Stimulated activated CD4-positive, alpha-beta T cell treated with anti-CD3 and anti-CD28 coated beads, Interleukin-12 subunit alpha, Interleukin-12 subunit beta, amount 100 ng/mL, for 48 hours (primary cell): ENCODE data around the gene KLHL42.
"Not testable (repeated sequence)": the region's sequence is repeated elsewhere in the genome, so short reads cannot be mapped to it uniquely, and the experiment has no call there.

Source experiments
- DNase-seq, 3 donors: peaks; one replicate each; pipeline ENCODE4 v3.0.0-alpha.2; 2020; ENCODE audit warnings: low read depth in 2 of 3, low spot score in 1 of 3

The KLHL42 gene

DNA sequence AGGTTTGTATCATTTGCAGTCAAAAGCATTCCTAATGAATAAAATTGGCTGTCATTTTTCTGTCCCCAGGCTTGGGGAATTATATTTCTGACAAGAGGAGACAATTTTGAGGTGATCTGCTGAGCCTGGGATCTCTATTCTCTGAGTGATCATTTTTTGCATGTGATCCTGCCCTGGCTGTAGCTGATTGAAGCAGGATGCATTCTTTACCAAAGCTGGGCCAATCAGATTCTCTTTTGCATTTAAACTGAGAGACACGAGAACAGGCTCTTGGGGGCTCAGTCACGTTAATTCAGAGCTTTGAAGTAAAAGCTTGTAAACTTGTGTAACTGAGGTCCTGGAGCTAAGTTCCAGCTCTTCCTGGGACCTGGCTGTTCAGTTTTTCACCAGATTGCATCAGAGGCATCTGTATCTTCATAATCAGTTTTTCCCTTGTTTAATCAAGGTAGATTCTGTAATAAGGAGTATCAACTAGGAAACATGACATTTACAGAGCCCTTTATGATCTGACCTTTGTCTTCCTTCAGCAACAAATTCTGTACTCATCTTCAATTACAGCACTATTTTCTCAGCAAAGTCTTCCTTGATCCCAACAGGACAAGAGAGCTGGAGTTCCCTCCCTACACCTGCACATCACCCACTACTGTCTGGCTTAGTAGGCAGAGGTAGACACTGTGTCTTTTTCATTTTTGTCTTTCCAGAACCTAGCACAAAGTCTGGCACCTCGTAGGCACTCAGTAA, 35.0 kb downstream of the KLHL42 start:
- no peak for DNase-seq

DNA sequence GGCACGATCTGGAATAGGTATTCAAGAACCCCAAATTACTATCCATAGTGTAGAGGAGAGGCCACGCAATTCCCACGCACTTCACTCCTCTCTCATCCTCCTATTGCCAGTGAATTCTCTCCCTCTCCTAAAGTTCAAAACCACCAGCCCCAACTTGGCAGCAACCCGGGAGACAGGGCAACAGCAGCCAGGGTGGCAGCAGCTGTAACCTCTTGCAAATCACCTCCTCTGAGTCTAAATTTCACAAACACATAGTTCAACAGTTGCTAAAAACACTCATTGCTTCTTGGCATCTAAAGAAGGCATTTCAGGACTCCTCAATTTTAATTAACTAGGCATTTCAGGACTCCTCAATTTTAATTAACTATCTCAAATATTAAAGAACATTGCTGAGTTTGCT, 37.7 kb downstream of the KLHL42 start:
- DNase-seq = no peak

DNA sequence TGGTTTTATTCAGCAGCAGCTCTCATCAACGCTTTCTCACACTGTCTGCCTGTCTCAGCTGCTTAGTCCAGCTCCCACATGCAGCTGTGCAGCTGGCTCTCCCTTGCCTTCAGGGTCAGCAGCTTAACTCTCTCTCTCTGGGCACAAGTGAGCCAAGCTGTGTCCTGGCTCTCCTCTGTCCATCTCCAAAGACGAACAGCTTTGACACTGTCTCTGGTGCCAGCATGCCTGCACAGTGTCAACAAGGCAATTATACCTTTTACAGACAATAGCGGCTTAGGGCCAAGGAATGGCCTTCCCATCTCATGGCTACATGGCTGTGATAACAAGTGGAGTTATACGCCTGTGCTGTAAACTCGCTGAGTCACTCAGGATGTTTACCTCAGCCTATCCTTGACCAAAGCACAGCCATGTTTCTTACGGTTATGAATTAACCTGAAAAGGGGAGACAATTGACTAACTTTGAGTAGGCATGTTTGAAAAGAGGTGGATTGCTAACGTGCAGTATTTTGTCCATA, 38.4 kb downstream of the KLHL42 start:
- DNase-seq = no peak

DNA sequence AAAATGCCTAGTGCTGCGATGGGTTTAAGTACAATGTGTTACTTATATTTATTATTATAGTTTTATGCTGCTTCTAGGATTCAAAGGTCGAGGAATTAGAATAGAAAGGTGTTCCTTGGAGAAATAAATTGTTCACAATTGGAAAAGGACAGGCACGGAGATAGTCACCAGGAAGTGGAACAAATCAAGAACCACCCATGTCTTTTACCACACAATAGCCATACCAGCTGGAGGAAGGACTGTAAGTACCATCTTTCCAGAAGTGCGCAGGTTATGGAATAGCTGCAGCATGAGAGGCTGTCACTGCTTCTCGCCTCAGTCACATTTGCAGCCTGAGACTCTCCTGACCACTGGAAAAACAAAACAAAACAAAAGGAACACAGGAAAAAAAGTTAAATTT, 40.5 kb downstream of the KLHL42 start:
- no peak for DNase-seq

DNA sequence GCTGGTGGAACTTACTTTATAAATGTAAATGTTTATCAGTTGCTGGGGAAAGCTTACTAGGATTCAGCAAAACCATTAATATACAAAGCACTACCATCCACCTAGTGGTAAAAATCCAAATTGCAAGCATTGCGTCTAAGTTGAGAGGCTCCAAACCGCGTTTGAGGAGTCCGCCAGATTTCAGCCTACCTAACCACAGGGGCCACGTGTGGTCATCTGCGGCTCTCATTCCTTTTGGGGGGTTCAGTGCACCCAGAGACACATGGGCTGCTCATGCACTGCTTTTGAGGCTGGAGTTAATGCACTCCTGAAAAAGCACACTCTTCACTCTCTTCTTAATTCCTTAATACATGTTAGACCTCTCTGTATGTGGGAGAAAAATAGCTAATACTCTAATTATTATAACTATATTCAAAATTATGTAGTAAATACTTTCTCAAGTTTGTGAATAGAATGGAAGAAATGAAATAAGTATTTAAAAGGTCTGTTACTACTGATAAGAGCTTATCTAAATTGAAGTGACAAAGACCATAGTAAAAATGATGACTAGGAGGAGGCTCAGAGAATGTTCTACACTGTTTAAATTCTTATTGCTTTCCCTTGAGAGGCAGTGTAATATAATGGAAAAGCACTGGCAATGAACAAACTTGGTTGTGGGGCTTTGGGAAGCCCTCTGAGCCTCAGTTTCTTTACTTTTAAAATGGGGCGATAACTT, 41.4 kb downstream of the KLHL42 start:
- DNase-seq = peak in 1 of 3 donors; percentile 76

DNA sequence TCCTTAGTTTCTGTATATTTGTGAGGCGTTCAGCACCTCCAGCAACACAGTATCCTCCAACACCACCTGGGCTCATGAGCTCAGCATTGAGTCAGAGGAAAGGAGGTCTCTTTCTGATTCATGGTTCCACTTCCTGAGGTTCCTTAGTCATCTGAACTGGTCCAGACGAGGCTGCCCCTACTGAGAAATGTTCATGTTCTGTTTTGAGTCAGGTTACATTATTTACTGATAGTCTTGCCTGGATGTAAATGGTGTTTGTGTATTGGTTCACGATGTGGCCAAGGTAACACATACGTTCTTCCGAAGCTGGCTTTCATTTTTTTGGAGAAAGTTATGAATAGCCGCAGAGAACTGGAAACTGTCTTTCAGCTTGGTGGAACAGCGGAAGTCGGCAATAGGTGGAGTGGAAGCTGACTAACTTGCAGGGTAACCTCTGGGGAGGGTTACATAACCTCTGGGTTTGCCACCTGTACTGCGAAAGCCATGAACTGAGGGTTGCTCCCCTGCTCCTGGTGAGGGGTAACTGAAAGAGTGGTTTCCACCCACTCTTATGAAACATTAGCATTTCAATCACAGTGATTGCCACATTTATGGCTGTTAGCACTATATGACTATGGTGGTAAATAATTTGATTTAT, 42.2 kb downstream of the KLHL42 start:
- peak; percentile 52 to 63 (median 59) for DNase-seq

DNA sequence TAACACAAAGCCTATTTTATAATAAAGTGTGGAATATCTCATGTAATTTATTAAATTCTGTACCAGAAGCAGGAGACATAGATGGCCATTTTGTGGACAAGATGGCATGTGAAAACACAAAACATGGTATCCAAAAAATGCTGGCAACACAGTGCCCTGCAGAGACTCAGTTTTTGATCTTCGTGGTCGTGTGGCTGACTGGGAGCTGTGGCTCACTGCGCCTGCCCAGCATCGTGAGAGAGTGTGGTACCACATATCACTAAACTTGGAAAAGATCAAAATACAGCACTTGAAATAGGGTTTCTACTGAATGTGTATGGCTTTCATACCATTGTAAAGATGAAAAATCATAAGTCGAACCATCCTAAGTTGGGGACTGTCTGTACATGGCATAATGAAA, 43.0 kb downstream of the KLHL42 start:
- DNase-seq = no peak

DNA sequence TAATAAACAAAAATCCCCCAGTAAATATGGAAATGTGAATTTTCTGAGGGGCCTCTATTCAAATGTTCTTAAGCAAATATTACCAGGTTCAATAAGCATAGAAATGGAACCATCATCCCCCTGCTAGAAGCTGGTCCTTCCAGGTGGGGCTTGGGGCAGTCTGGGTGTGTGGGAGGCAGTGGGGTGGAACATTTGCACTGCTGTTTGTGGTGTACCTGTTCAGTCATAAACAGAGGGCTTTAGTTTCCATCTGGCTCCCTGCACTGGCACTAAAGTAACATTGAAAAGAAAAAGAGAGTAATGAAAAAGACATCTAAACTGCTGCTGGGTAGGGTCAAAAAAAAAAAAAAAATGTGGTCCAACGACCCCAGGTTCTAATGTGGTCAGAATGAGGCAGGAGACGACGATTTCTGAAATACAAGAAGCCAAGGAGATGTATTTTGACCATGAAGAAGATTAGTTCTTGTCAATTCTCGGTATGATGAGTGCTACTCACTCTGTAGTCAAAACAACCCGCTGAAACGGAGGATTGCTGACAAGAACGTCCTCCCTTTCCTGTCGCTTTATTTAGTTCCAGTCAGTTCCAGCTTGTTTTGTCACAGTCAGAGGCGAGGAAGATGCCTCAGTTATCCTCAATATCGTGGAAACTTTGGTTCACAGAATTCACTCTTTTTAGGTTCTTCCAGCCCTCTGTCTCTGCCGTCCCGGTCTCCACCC, 44.3 kb downstream of the KLHL42 start:
- no peak for DNase-seq

DNA sequence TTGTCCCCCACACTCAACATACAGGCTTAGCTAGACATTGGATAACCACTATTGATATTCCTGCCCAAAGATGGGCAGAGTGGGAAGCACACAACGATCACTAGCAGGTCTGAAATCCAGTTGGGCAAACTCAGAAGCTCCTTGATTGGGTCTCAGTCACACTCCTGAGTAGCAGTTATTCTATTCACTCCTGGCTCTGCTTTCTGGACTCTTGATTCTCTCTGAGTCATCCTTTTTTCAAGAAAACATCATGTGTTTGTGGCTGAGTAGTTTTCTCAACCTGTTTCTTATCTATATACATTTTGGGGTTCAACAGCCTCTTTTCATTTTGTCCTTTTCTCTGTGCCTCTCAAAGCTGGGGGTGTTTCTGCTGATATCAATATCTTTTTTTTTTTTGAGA, 46.0 kb downstream of the KLHL42 start:
- no peak for DNase-seq

DNA sequence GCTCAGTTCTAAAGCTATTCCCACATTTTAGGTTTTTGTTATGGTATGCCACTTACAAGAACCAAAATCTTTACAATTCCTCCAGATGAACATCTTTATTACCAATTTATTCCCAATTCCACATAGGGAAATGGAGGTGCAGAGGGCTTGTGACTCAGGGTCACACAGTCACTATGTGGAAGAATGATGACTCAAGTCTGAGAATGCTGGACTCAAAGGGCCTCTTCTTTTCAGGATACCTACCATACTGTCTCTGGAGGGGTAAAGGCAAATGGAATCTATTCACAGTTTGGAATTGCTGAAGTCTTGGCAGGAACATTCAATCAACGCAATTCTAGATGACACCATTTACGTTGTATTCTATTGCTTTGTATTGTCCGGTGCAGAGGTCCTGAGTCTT, 48.2 kb downstream of the KLHL42 start:
- DNase-seq = no peak

DNA sequence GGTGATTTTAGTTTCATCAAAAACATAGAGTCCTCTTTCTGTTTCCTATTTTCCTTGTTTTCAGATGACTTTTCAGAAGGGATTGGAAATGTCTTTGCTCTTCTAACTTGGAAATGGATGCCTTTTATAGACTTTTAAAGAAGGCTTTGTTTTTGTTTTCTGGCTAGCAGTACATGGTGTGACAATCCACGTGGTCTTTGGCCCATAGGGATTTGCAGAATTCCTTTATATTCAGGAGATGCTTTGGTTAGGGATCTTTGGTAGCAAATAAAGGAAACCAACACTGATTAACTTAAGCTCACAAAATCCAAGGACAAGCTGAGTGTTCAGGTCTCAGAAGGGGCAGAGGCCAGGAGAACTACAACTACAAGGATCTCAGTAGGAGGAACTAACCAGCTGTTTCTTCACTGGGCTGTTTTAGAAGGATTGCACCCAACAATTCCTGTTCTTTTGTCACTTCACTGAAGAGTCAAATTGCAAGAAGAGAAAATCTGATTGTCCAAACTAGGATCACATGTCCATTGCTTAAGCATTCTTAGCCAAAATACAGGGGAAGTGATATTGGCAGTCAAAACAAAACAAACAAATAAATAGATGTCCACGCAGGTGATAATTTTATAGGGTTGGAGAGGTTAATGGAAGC, 58.6 kb downstream of the KLHL42 start:
- DNase-seq = no peak

DNA sequence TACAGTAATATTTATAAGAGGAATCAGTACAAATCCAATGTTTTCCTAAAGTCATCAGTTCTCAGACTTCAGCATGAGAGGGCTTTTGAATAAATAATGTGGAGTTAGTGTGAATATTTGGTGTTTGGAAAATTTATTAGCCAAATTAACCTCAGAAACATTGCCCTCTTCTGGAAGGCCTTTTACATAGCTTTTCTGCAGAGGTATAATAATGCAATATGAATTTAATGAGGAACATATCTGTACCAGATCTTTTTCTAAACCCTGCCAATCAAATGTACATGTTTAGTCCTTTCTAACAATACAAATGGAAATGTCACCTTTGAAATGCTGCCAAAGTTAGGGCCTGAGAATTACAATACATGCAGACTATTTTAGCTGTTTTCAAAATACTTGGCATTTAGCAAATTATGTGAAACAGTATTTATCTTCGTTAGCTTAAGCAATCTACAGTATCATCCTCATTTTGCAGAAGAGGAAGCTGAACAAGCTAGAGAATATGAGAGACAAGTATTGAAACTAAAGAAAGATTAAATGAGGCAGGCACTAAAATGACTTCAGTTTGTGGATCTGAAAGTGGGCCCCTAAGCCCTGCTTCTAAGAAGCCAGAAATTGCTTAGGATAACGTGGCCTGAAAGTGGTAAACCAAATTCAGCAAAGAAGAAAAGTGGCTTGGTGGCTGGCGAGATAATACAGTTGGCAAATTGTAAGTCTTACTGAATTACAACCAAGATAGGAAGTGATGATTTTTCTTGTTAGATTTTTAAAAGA, 60.4 kb downstream of the KLHL42 start:
- no peak for DNase-seq

DNA sequence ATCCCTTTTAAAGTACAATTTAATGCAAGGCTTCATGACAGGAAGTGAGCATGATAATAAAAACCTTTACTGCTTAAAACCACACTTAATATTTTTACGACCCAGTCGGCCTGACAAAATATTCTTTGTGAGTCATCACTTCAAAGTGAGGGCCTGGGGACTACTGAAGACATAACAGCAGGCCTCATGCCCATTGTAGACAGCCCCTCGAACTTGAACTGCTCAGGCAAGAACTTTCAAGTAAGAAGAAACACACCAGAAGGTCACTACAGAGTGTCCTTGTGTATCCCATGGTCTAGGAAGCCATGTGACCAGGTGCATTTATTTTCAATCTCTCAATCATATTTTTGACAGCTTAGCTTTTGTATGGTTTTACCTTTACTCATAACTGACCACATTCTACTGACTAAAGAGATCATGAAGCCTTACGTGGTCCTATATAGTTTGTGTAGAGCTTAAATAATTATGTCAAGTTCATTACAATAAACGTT, 61.4 kb downstream of the KLHL42 start:
- DNase-seq = no peak

DNA sequence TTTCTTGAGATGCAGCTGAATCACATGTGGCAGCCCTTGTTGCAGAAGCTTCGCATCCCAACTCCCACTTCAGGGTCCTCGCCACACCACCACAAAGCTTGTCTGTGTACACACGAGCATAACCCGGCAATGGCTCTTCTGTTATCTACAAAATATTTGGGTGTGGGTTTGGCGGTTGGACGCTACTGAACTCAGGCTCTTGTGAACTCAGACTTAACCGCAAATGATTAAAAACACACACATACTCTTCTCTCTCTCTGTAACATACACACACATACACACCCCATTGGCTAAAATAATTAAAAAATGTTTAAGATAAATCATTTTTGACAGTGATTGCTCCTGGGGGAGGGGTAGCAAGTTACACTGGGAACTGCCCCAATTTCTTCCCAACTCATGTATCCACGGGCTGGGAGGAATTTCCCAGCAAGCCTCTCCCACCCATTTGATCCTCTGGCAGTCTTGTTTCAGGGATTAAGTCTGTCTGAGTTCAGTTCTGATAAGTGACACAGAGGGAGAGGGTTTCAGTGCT, 63.7 kb downstream of the KLHL42 start:
- DNase-seq = no peak

DNA sequence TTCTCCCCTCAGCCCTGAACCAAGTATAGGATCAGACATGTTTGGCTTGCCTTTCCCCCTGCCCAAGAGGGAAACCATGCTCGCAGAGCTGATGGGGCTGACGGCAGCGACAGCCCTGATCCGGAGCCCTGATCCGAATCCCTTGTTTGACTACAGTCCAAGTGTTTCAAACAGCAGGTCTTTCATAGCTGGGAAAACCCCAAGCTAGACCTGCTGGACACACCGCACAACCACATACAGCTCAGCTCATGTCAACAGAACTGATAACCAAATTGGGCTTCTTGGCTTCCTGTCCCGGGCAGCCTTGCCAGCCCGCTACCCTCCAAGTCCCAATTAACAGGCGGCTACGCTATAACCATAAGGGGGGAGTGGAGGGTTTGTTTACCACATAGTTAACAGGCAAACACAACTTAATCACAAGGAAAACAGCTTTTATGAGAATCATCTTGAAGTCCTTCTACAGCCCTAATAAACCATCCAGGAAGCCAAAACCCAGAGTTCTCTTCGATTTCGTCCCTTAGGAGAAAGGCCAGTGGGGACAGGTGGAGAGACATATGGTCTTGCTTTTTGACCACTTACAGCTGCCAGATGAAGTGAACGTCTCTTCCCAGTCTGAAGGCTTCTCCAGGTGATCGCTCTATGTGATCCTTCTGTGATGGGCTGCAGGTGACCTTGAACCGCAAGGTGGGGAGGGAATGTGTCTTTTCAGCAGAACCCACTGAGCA, 64.5 kb downstream of the KLHL42 start:
- DNase-seq = no peak

DNA sequence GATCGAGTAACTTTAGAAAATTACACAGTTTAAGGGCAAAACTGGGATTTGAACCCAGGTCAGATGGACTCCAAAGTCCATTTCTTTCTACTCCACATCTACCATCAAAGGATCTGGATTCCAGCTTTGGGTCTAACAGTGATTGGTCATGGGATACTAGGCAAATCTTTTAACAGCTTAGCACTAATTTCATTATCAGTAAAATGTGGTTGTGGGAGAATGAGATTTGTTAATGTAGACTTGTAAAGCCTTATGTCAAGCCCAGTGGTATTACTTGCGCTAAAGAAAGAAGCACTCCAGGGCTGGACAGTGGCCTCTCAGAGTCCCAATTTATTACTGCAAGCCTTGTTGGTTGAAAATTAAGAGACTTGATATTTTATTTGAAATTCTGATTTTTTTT, 65.2 kb downstream of the KLHL42 start:
- DNase-seq = no peak

DNA sequence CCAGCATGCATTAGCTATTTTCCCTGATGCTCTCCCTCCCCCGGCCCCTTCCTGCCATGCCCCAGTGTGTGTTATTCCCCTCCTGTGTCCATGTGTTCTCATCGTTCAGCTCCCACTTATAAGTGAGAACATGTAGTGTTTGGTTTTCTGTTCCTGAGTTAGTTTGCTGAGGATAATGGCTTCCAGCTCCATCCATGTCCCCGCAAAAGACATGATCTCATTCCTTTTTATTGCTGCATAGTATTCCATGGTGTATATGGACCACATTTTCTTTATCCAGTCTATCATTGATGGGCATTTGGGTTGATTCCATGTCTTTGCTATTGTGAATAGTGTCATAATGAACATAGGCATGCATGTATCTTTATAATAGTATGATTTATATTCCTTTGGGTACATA, 65.7 kb downstream of the KLHL42 start:
- not testable (repeated sequence) for DNase-seq

DNA sequence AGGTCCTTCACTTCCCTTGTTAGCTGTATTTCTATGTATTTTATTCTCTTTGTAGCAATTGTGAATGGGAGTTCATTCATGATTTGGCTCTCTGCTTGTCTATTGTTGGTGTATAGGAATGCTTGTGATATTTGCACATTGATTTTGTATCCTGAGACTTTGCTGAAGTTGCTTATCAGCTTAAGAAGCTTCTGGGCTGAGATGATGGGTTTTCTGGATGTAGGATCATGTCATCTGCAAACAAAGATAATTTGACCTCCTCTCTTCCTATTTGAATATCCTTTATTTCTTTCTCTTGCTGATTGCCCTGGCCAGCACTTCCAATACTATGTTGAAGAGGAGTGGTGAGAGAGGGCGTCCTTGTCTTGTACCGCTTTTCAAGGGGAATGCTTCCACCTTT, 67.3 kb downstream of the KLHL42 start:
- DNase-seq = not testable (repeated sequence)

DNA sequence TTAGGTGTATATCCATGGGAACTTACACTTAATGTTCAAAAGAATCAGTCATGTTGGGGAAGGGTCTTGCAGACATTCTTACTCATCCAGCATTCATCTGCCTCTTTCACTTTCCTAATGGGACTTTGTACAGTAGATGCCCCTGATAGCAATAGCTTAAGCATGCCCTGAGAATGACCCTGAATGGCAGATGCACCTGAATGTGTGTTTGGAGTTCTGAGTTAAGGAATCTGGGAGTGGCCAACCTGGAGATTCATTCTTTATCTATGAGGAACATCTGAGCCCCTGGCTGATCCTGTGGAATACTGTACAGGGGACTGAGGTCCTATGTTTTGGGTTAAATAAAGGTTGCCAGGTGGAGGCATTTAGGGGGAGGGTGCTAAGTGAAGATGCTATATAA, 71.3 kb downstream of the KLHL42 start:
- no peak for DNase-seq
